Astrocyte (in vitro differentiated cells and primary cell): Measurements from ENCODE around the gene IGF1R. TPM values are rescaled to one million over a fixed set of nuclear protein-coding genes. Genes with fewer than 3 reads are reported as not detected.

Experiments used
- DNase-seq: peaks from one replicate; pipeline ENCODE4 v3.0.0-alpha.2; 2010; ENCODE audit warnings: low read depth
- FAIRE-seq: peaks from 2 replicates; lab custom pipeline; 2011; peaks lifted over from hg19 to GRCh38; lab: Jason Lieb, UNC
- H2AFZ ChIP-seq: 2 replicates; pipeline ENCODE4 v1.6.0; 2012; ENCODE audit warnings: low read depth, low read length, inconsistent platforms
- H3K27ac ChIP-seq: 2 replicates; pipeline ENCODE4 v1.5.1; 2011; ENCODE audit warnings: low read depth, low read length, inconsistent platforms
- H3K27me3 ChIP-seq: 2 replicates; pipeline ENCODE4 v1.6.0; 2011; ENCODE audit warnings: low read length, inconsistent platforms; ENCODE audit not compliant: insufficient read depth
- H3K36me3 ChIP-seq: 2 replicates; pipeline ENCODE4 v1.5.1; 2011; ENCODE audit warnings: low read length, inconsistent platforms; ENCODE audit not compliant: insufficient read depth
- H3K4me1 ChIP-seq: 2 replicates; pipeline ENCODE4 v1.5.1; 2011; ENCODE audit warnings: low read length, inconsistent platforms; ENCODE audit not compliant: insufficient read depth
- H3K4me2 ChIP-seq: 2 replicates; pipeline ENCODE4 v1.6.0; 2012; ENCODE audit warnings: low read length, inconsistent platforms
- H3K4me3 ChIP-seq: 2 replicates; pipeline ENCODE4 v1.5.1; 2011; ENCODE audit warnings: low read depth, mild to moderate bottlenecking, low read length, inconsistent platforms; ENCODE audit not compliant: insufficient read depth
- H3K79me2 ChIP-seq: 2 replicates; pipeline ENCODE4 v1.6.0; 2012; ENCODE audit warnings: mild to moderate bottlenecking, low read length, inconsistent platforms; ENCODE audit not compliant: insufficient read depth
- H3K9ac ChIP-seq: 2 replicates; pipeline ENCODE4 v1.6.0; 2012; ENCODE audit warnings: mild to moderate bottlenecking, low read length, inconsistent platforms
- H3K9me3 ChIP-seq: 2 replicates; pipeline ENCODE4 v1.5.1; 2012; ENCODE audit warnings: low read depth, mild to moderate bottlenecking, low read length, inconsistent platforms; ENCODE audit not compliant: insufficient read depth
- H4K20me1 ChIP-seq: 2 replicates; pipeline ENCODE4 v1.6.0; 2012; ENCODE audit warnings: low read length, inconsistent platforms; ENCODE audit not compliant: insufficient read depth
- H3K27ac Mint-ChIP-seq: one replicate; pipeline ENCODE4 v1.8.0; 2021; ENCODE audit warnings: mild to moderate bottlenecking, mixed read lengths; ENCODE audit not compliant: unreplicated experiment
- H3K27me3 Mint-ChIP-seq: one replicate; pipeline ENCODE4 v1.8.0; 2021; ENCODE audit warnings: low read depth, mixed read lengths; ENCODE audit not compliant: unreplicated experiment
- H3K36me3 Mint-ChIP-seq: one replicate; pipeline ENCODE4 v1.8.0; 2021; ENCODE audit warnings: low read depth, mixed read lengths; ENCODE audit not compliant: unreplicated experiment
- H3K4me1 Mint-ChIP-seq: one replicate; pipeline ENCODE4 v1.8.0; 2021; ENCODE audit warnings: low read depth, mixed read lengths; ENCODE audit not compliant: unreplicated experiment
- H3K4me3 Mint-ChIP-seq: one replicate; pipeline ENCODE4 v1.8.0; 2021; ENCODE audit warnings: mild to moderate bottlenecking, moderate library complexity, mixed read lengths; ENCODE audit not compliant: unreplicated experiment
- H3K9me3 Mint-ChIP-seq: one replicate; pipeline ENCODE4 v1.8.0; 2021; ENCODE audit warnings: mild to moderate bottlenecking, mixed read lengths; ENCODE audit not compliant: unreplicated experiment
- CTCF ChIP-seq: IDR thresholded peaks from 2 replicates; pipeline ENCODE4 v1.5.1; 2011; ENCODE audit warnings: low read depth, mild to moderate bottlenecking, inconsistent platforms, low read length, moderate library complexity; ENCODE audit not compliant: insufficient read depth
- EZH2 ChIP-seq: IDR thresholded peaks from 2 replicates; pipeline ENCODE4 v1.6.1; 2012; ENCODE audit warnings: mild to moderate bottlenecking, low read length, inconsistent platforms; ENCODE audit not compliant: insufficient read depth
- total RNA-seq: library from RNA; stranded (reverse); gene quantifications from 2 replicates; pipeline ENCODE4 v1.2.1, GENCODE V29; 2021

IGF1R gene
- total RNA-seq, 1 donor from 2014 or later, result 270 TPM

GRCh38 chr15:98790270-98790669 lies 141.9 kb downstream of the IGF1R start:
- Histone ChIP-seq H3K4me3 (no peak overlapping the region), H2AFZ (no peak overlapping the region), H3K36me3 (no peaks in the 10 kb centered on the region), H3K79me2 (peaks cover 100% of the 10 kb centered on the region), H3K4me2 (no peak overlapping the region), H3K27me3 (no peaks in the 10 kb centered on the region), H3K27ac (no peak overlapping the region), H3K4me1 (peaks cover 22% of the 10 kb centered on the region), H3K9me3 (no peaks in the 10 kb centered on the region), H4K20me1 (peaks cover 96% of the 10 kb centered on the region), H3K9ac (no peak overlapping the region)
- TF ChIP-seq EZH2 (no peak), CTCF (no peak)
- Mint-ChIP-seq H3K4me1 (peaks cover 91% of the 10 kb centered on the region), H3K27ac (peak overlapping the region; percentile 64), H3K9me3 (no peaks in the 10 kb centered on the region), H3K27me3 (no peaks in the 10 kb centered on the region), H3K4me3 (no peak overlapping the region), H3K36me3 (peaks cover 2% of the 10 kb centered on the region)
- FAIRE-seq (no peak), DNase-seq (no peak)

GRCh38 chr15:98791046-98791701 lies 142.8 kb downstream of the IGF1R start:
- peak overlapping the region; percentile 34 for H3K4me3 Mint-ChIP-seq
- Histone ChIP-seq H3K4me2 (no peak overlapping the region), H3K36me3 (no peaks in the 10 kb centered on the region), H3K4me1 (peaks cover 22% of the 10 kb centered on the region), H4K20me1 (peaks cover 94% of the 10 kb centered on the region), H3K9ac (no peak overlapping the region), H3K27me3 (no peaks in the 10 kb centered on the region), H3K27ac (no peak overlapping the region), H3K9me3 (no peaks in the 10 kb centered on the region), H3K4me3 (no peak overlapping the region), H3K79me2 (peaks cover 99% of the 10 kb centered on the region), H2AFZ (no peak overlapping the region)
- no peaks in the 10 kb centered on the region for H3K9me3 Mint-ChIP-seq
- peaks cover 4% of the 10 kb centered on the region for H3K36me3 Mint-ChIP-seq
- FAIRE-seq (no peak), DNase-seq (no peak)
- TF ChIP-seq CTCF (no peak), EZH2 (no peak)
- no peaks in the 10 kb centered on the region for H3K27me3 Mint-ChIP-seq
- peak overlapping the region; percentile 60 for H3K27ac Mint-ChIP-seq
- H3K4me1 Mint-ChIP-seq, result peaks cover 91% of the 10 kb centered on the region

- Histone ChIP-seq H3K27ac (no peak overlapping the region), H3K4me2 (no peak overlapping the region), H3K4me3 (no peak overlapping the region), H3K9me3 (no peaks in the 10 kb centered on the region), H2AFZ (no peak overlapping the region), H3K79me2 (peaks cover 99% of the 10 kb centered on the region), H3K9ac (no peak overlapping the region), H4K20me1 (peaks cover 94% of the 10 kb centered on the region), H3K4me1 (peaks cover 18% of the 10 kb centered on the region), H3K27me3 (no peaks in the 10 kb centered on the region), H3K36me3 (no peaks in the 10 kb centered on the region)
- DNase-seq, result no peak
- Mint-ChIP-seq H3K4me3 (no peak overlapping the region), H3K27me3 (no peaks in the 10 kb centered on the region), H3K36me3 (peaks cover 4% of the 10 kb centered on the region), H3K9me3 (no peaks in the 10 kb centered on the region), H3K27ac (no peak overlapping the region), H3K4me1 (peaks cover 84% of the 10 kb centered on the region)
- no peak for TF ChIP-seq CTCF
- no peak for TF ChIP-seq EZH2
- no peak for FAIRE-seq
These were observed 143.8 kb downstream of the IGF1R start for GRCh38 chr15:98792117-98792516.
